IPS DF 6.9 (cell line): ENCODE data around the gene NDUFA9.

Experiments used
- DNase-seq: peaks from one replicate; pipeline ENCODE4 v3.0.0-alpha.2; 2013; ENCODE audit warnings: low read depth, low spot score
- H3K27ac ChIP-seq: one replicate; pipeline ENCODE4 v1.5.1; 2013; ENCODE audit warnings: low read length, control low read depth
- H3K27me3 ChIP-seq: 2 replicates; pipeline ENCODE4 v1.6.1; 2013; ENCODE audit warnings: mild to moderate bottlenecking, low read length; ENCODE audit not compliant: control insufficient read depth, insufficient read depth
- H3K36me3 ChIP-seq: 2 replicates; pipeline ENCODE4 v1.6.1; 2013; ENCODE audit warnings: low read length; ENCODE audit not compliant: control insufficient read depth, insufficient read depth
- H3K4me1 ChIP-seq: 2 replicates; pipeline ENCODE4 v1.6.1; 2013; ENCODE audit warnings: low read length; ENCODE audit not compliant: control insufficient read depth, insufficient read depth
- H3K4me3 ChIP-seq: 2 replicates; pipeline ENCODE4 v1.5.1; 2013; ENCODE audit warnings: mild to moderate bottlenecking, low read length
- H3K9me3 ChIP-seq: 2 replicates; pipeline ENCODE4 v1.6.1; 2013; ENCODE audit warnings: low read length, inconsistent platforms; ENCODE audit not compliant: control insufficient read depth, insufficient read depth
- WGBS: extraction: QIAGEN DNeasy Blood & Tissue Kit; methylation state at CpG from one replicate; pipeline ENCODE4 v1.1.7; 2013; ENCODE audit warnings: mixed read lengths, missing lambda C conversion rate; ENCODE audit not compliant: insufficient read length, insufficient coverage; 5-methylcytosine and 5-hydroxymethylcytosine counted together

The NDUFA9 gene

GRCh38 chr12:4628406-4628805 is 20.5 kb upstream of the NDUFA9 start:
- WGBS = no CpG with 5 or more reads among the region's 10 CpGs
- DNase-seq = no peak
- Histone ChIP-seq H3K36me3 (no peaks in the 10 kb centered on the region), H3K27ac (no peak overlapping the region), H3K4me1 (no peaks in the 10 kb centered on the region), H3K9me3 (no peaks in the 10 kb centered on the region), H3K4me3 (no peak overlapping the region), H3K27me3 (no peaks in the 10 kb centered on the region)

DNA sequence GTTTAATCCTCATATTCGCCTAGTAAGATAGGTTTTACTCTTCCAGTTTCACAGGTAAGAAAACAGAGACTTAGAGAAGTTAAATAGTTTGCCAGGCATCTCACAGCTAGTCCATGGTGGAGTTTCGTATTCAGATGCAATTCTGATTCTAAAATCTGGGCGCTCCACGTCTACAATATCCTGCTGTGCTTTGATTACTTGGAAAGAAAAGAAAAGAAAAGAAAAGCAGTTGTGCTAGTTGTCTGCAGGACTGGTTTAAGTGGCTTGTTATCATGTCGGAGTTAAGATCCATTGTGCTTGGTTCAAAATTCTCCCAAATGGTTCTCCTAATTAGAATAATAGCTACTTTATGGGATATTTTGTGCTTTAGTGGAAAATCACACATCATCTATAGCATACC is 18.7 kb upstream of the NDUFA9 start:
- Histone ChIP-seq H3K4me3 (no peak overlapping the region), H3K36me3 (no peaks in the 10 kb centered on the region), H3K9me3 (no peaks in the 10 kb centered on the region), H3K27ac (no peak overlapping the region), H3K27me3 (no peaks in the 10 kb centered on the region), H3K4me1 (no peaks in the 10 kb centered on the region)
- peak; percentile 13 for DNase-seq
- WGBS = no CpG with 5 or more reads among the region's 5 CpGs

GRCh38 chr12:4643747-4644146 is 5.2 kb upstream of the NDUFA9 start:
- Histone ChIP-seq H3K27ac (no peak overlapping the region), H3K4me3 (no peak overlapping the region)
- no CpG with 5 or more reads among the region's 6 CpGs for WGBS

DNA sequence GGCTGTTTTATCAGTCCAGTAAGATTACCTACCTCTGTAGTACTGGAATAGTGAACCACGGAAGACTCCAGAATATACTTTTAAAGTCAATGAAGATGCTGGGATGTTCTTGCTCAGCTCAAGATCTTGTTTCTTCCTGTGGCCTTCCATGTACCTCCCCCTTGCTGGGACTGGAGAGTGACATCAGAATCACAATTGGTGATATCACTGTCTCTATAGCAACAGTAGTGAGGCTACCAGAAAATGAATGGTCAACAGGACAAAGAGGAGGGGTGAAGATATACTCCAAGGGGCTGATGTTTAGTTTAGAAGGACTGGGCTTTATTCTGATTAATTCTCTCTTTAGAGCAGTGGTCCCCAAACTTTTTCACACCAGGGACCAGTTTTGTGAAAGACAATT is 3.9 kb upstream of the NDUFA9 start:
- Histone ChIP-seq H3K9me3 (no peaks in the 10 kb centered on the region), H3K36me3 (no peaks in the 10 kb centered on the region), H3K27me3 (no peaks in the 10 kb centered on the region), H3K27ac (no peak overlapping the region), H3K4me1 (no peaks in the 10 kb centered on the region; the same call in 1 of the 2 replicates), H3K4me3 (no peak overlapping the region)
- WGBS = no CpG with 5 or more reads among the region's 1 CpG
- no peak for DNase-seq

More at GRCh38 chr12:4643747-4644146, 5.2 kb upstream of the NDUFA9 start:
- H3K36me3 ChIP-seq = no peaks in the 10 kb centered on the region
- no peaks in the 10 kb centered on the region for H3K27me3 ChIP-seq
- no peaks in the 10 kb centered on the region for H3K9me3 ChIP-seq
- H3K4me1 ChIP-seq = no peaks in the 10 kb centered on the region
- no peak for DNase-seq

- DNase-seq = no peak
These were observed 812 bp upstream of the NDUFA9 start for GRCh38 chr12:4648104-4648500.

DNA sequence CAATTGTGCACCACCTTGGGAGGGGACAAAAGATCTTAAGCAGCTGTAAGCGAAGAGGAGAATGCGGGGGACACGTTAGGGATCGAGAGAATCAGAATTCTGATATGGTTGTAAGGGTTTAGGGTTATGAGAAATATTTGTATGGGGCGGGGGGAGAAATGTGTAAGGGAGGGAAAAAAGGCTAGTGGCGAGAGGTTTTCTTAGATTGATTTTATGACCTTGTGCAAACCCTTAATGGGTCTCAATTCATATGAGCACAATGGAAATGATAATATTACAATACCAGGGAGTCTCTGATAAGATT is 396 bp downstream of the NDUFA9 start:
- Histone ChIP-seq H3K9me3 (no peaks in the 10 kb centered on the region), H3K27me3 (no peaks in the 10 kb centered on the region), H3K4me1 (no peaks in the 10 kb centered on the region; the same call in 1 of the 2 replicates), H3K4me3 (peak overlapping the region; percentile 94), H3K36me3 (no peaks in the 10 kb centered on the region), H3K27ac (no peak overlapping the region)
- DNase-seq = no peak
- WGBS = 98% methylated on average over 4 of the region's 6 CpGs

More at GRCh38 chr12:4648104-4648500, 812 bp upstream of the NDUFA9 start:
- no peaks in the 10 kb centered on the region; the same call in 1 of the 2 replicates for H3K4me1 ChIP-seq
- H3K9me3 ChIP-seq = no peaks in the 10 kb centered on the region
- H3K27me3 ChIP-seq = no peaks in the 10 kb centered on the region
- no CpG with 5 or more reads among the region's 4 CpGs for WGBS
- H3K4me3 ChIP-seq = peak overlapping the region; percentile 94; the same call in 1 of the 2 replicates
- H3K36me3 ChIP-seq = no peaks in the 10 kb centered on the region
- H3K27ac ChIP-seq = no peak overlapping the region

- H3K27me3 ChIP-seq = no peaks in the 10 kb centered on the region
These were observed 4.3 kb downstream of the NDUFA9 start for GRCh38 chr12:4653257-4653656.

GRCh38 chr12:4653691-4654090 is 4.8 kb downstream of the NDUFA9 start:
- no CpG with 5 or more reads among the region's 2 CpGs for WGBS
- Histone ChIP-seq H3K9me3 (no peaks in the 10 kb centered on the region), H3K4me1 (no peaks in the 10 kb centered on the region; the same call in 1 of the 2 replicates), H3K27ac (no peak overlapping the region), H3K27me3 (no peaks in the 10 kb centered on the region), H3K36me3 (peaks cover 10% of the 10 kb centered on the region; the same call in 1 of the 2 replicates), H3K4me3 (no peak overlapping the region)
- DNase-seq = no peak

More at GRCh38 chr12:4653257-4653656, 4.3 kb downstream of the NDUFA9 start:
- H3K9me3 ChIP-seq = no peaks in the 10 kb centered on the region
- no peak overlapping the region for H3K4me3 ChIP-seq
- H3K27ac ChIP-seq = no peak overlapping the region
- H3K4me1 ChIP-seq = no peaks in the 10 kb centered on the region; the same call in 1 of the 2 replicates
- peaks cover 10% of the 10 kb centered on the region; the same call in 1 of the 2 replicates for H3K36me3 ChIP-seq
- no peak for DNase-seq

GRCh38 chr12:4663971-4664505 is 15.1 kb downstream of the NDUFA9 start:
- Histone ChIP-seq H3K27me3 (no peaks in the 10 kb centered on the region), H3K9me3 (no peaks in the 10 kb centered on the region), H3K27ac (no peak overlapping the region), H3K36me3 (peaks cover 23% of the 10 kb centered on the region; the same call in 1 of the 2 replicates), H3K4me1 (no peaks in the 10 kb centered on the region), H3K4me3 (no peak overlapping the region)
- no CpG with 5 or more reads among the region's 3 CpGs for WGBS
- no peak for DNase-seq

- H3K27me3 ChIP-seq = no peaks in the 10 kb centered on the region
- H3K36me3 ChIP-seq = peaks cover 11% of the 10 kb centered on the region; the same call in 1 of the 2 replicates
- H3K4me3 ChIP-seq = no peak overlapping the region
- no peak for DNase-seq
- no peaks in the 10 kb centered on the region for H3K4me1 ChIP-seq
- no peaks in the 10 kb centered on the region for H3K9me3 ChIP-seq
- WGBS = no CpG with 5 or more reads among the region's 3 CpGs
- no peak overlapping the region for H3K27ac ChIP-seq
These were observed 16.3 kb downstream of the NDUFA9 start for GRCh38 chr12:4665236-4665635.

DNA sequence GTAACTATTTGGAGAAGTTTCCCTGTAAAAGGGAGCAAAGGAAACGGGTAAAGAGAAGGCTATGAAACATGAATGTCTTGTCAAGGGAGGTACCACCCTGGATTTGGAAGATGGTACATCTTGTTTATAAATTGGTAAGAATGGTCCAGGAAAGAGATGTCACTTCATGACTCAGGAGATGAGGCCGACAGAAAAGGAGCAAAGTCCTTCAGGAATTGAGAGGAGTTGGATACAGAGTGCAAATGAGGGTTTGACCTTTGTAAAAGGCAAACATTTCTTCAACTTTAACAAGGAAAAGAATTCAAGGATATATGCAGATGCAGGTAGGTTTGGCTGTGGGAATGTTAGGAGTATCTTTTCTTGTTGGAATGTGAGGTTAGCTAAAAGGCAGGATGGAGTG is 30.8 kb downstream of the NDUFA9 start:
- Histone ChIP-seq H3K4me3 (no peak overlapping the region), H3K36me3 (no peaks in the 10 kb centered on the region), H3K9me3 (no peaks in the 10 kb centered on the region), H3K27ac (no peak overlapping the region), H3K27me3 (no peaks in the 10 kb centered on the region), H3K4me1 (no peaks in the 10 kb centered on the region)
- no CpG with 5 or more reads among the region's 2 CpGs for WGBS
- DNase-seq = no peak
